SK-N-MC (cell line): ENCODE measurements around the gene KIAA1755.

Source experiments
- EZH2 ChIP-seq: fragments of 200-600 bp; sonication (generic); IDR thresholded peaks from one replicate; pipeline ENCODE4 v1.6.1; 2017; ENCODE audit warnings: antibody characterized with exemption
- FOXP2 ChIP-seq: optimal IDR thresholded peaks from 2 replicates; pipeline ENCODE3; 2011; ENCODE audit warnings: mild to moderate bottlenecking, moderate library complexity; ENCODE audit not compliant: insufficient read depth; ENCODE audit errors: extremely low read length, control extremely low read depth
- POLR2AphosphoS5 ChIP-seq: IDR thresholded peaks from 2 replicates; pipeline ENCODE4 v1.6.1; 2012; ENCODE audit warnings: mild to moderate bottlenecking, low read depth, low read length, borderline replicate concordance

DNA sequence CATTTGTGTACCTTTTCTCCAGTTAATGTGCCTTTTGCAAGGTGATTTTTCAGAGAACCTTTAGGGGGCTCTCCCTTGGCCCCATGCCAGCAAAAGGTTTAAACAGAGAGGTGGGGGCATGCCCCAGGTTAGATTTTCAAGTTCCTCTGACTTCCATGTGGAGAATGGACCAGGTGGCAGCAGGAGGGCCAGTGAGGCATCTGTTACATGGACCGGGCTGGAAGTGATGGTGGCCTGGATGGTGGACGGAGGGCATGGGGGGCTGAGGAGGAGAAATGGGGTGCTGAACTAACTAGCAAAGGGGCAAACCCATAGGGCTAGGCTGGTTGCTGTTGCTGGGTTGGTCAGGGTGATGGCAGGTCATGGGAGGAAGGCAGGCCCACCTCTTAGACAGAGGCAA lies 22.7 kb upstream of the KIAA1755 start:
- TF ChIP-seq POLR2AphosphoS5 (no peak), EZH2 (no peak), FOXP2 (no peak)
